ENCODE data around the gene JADE3. TPM values are rescaled to one million over a fixed set of nuclear protein-coding genes. Genes with fewer than 3 reads are reported as not detected.

Gene JADE3
- total and polyA plus RNA-seq, 2 experiments from 2014 or later, result 4.5 to 15.3 TPM

- no peak overlapping the region for H3K4me2 ChIP-seq
- no peak for TF ChIP-seq JUNB (IDR thresholded peaks at IDR 0.05; ENCODE audit: unreplicated experiment)
- no peak for TF ChIP-seq POLR2AphosphoS5 (IDR thresholded peaks at IDR 0.05; ENCODE audit: low read depth)
- TF ChIP-seq ZNF331 (CRISPR knock-in tag; IDR thresholded peaks at IDR 0.05; ENCODE audit: low read depth), result no peak
- TF ChIP-seq CREB1 (CRISPR knock-in tag; IDR thresholded peaks at IDR 0.05; ENCODE audit: low read depth), result no peak
- TF ChIP-seq NANOG (IDR thresholded peaks at IDR 0.05; ENCODE audit: borderline replicate concordance), result no peak
- TF ChIP-seq REST (IDR thresholded peaks at IDR 0.05; ENCODE audit: unreplicated experiment), result no peak
- no peak for TF ChIP-seq EZH2 (IDR thresholded peaks at IDR 0.05; ENCODE audit: low read depth, unreplicated experiment)
- no peak for TF ChIP-seq ZNF462 (CRISPR knock-in tag; IDR thresholded peaks at IDR 0.05)
- no peak for TF ChIP-seq ETS1 (IDR thresholded peaks at IDR 0.05)
- TF ChIP-seq EZH2phosphoT487 (IDR thresholded peaks at IDR 0.05; ENCODE audit: unreplicated experiment), result no peak
- Mint-ChIP-seq H3K27ac (no peak overlapping the region), H3K9me3 (no peaks in the 10 kb centered on the region), H3K36me3 (ENCODE audit: low read depth) (no peaks in the 10 kb centered on the region; the same call in 2 of the 3 replicates), H3K4me3 (no peak overlapping the region), H3K4me1 (peaks cover 13% of the 10 kb centered on the region; the same call in 2 of the 3 replicates), H3K27me3 (ENCODE audit: insufficient read depth, low read depth, poor library complexity) (peaks cover 2% of the 10 kb centered on the region)
- H3K27ac ChIP-seq (ENCODE audit: low read depth), result no peak overlapping the region
- no peak overlapping the region for H3K4me3 ChIP-seq
- no peaks in the 10 kb centered on the region for H3K9me2 ChIP-seq (ENCODE audit: insufficient read depth)
- H3K27me3 ChIP-seq (ENCODE audit: insufficient read depth), result no peaks in the 10 kb centered on the region
- ATAC-seq (no peak), DNase-seq (ENCODE audit: low spot score) (no peak)
- H3K4me1 ChIP-seq (ENCODE audit: insufficient read depth), result 0 out of 2 replicates have a peak, but pooled peaks cover 6% of the 10 kb centered on the region
- no peaks in the 10 kb centered on the region for H4K20me1 ChIP-seq (replicated peaks; ENCODE audit: insufficient read depth)
- H3K79me2 ChIP-seq (replicated peaks; ENCODE audit: insufficient read depth), result peaks cover 22% of the 10 kb centered on the region
- no peak overlapping the region for H2AFZ ChIP-seq
- H3F3A ChIP-seq (replicated peaks; ENCODE audit: low read depth), result 0 out of 2 replicates have a peak, but pooled peaks cover 4% of the 10 kb centered on the region
- no peaks in the 10 kb centered on the region for H3K36me3 ChIP-seq (ENCODE audit: insufficient read depth)
Observed at GRCh38 chrX:46910415-46910814, 1.8 kb upstream of the JADE3 start.

Measured in GM23338 (cell line).